ENCODE measurements around the gene DNAJB8.

Gene DNAJB8

DNA sequence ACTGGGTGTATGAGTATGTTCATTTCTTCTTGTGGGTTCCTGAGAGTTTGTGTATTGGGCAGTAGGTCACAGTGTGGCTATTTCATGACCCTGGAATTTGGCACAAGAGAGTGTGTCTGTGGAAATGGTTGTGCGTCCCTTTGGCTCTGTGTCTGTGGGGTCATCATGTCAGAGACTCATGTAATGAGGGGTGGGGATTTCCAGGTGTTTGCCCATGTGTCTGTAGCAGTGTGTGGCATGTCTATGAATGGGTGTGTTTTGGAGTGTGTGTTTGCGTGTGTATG lies 27.6 kb upstream of the DNAJB8 start:
- DNase-seq (ENCODE audit: low spot score) = no peak

DNA sequence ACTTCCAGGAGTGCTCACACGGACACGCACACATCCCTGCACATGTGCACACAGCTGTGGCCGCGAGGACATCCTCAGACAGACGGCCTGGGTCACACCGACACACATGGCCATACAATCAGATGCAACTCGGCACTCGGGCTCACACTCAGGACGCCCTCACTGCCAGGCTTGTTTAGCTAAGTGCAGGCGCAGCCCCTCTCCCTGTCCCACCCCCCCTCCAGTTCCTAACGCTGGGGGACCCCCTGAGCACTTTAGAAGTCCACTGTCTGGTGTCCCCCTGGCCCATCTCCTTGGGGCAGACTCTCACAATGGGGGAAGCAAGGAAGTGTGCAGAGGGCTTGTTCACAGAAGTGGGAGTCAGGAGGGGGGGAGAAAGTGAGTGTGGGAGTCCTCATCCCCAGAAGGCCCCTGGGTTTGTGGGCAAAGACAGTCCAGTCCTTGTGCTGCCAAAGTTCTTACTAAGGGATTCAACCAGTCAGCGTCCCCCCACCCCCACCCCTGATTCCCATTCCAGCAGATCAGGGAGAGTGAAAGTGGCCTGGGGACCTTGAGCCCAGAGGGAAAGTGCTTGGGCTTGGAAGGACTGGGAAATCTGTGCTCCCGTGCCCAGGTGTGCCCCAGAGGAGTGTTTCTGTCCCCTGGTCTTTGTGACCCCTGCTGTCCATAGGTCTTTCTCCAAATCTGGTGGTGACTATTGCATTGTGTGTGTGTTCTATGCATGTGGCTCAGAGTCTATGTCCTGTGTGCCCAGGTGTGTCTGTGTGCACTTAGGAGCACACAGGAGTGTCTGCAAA lies 27.1 kb upstream of the DNAJB8 start:
- no peak for DNase-seq (ENCODE audit: low spot score)

DNA sequence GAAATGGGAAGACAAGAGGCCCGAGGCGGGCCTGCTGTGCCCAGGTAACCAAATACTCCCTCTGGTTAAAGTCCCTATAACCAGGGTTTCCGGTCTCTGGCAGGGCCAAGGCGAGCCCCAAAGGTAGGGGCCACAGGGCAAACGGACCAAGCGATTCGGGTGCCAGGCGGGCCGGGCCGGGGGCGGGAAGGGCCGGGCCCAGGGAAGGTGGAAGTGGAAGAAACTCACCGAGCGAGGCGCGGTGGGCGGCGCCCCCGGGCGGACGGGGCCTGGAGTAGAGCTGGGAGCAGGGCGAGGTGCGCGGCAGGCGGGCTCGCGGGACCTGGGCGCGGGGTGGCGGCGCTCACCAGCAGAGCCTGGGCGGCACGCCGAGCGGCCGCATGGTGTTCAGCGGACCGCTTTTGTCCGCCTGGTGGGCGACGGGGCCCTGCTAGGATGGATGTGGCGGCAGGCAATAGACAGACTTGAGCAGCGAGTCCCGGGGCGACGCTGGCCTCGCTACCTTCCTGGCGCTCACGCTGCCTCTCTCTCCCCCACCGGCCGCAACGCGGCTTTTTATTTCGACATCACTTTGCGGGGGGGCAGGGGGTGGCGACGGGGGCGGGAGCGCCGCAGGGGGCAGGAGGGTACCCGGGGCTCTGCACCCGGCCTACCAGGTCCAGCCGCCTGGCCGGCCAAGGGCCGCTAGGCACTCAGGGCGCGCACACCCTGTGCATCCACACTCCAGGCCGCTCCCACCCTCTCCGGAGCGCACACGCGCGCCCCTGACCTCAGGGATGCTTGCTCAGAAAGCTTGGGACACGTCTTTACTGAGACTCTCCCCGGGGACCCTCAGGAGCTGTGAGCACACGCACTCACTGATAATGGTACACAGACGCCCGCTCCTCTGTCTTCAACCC lies 26.2 kb upstream of the DNAJB8 start, which contains the start of gene GATA2:
Gene GATA2 (minus strand): TSS at position 531 of the 899 bp plus-strand sequence. CDS start 6,170 bp downstream, outside the sequence.
- peak; percentile 77 for DNase-seq (ENCODE audit: low spot score)

DNA sequence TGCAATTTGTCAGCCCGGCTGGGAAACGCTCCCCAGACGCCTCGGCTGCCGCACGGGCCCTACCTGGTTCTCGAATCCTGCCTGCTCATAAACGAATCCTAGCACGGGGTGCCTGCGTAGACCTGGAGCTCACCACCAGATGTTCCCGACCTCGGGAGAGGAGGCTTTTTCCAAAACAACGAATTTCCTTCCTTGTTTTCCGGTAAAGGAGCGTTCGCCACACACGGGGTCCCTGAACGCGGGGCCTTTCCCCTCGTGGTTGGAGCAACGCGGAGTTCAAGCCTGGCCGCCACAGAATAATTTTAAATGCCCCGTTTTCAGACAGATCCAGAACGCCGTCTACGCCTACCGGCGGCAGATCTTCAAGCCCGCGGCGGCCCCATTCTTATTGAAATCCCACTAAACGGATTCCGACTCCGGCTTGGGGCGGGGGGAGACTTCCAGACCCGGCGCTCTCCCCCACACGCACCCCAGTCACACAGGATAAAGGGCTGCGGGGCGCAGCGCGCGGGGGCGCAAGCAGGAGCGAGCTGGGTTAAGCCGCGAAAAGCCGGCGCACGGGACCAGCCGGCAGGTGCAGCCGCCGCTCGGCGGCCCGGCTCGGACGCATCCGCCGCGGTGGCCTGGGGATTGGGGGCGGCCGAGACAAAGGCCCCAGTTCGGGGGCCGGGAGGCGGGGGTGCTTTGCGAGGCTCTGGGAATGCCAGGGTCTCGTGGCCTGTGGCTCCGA lies 25.4 kb upstream of the DNAJB8 start:
- DNase-seq (ENCODE audit: low spot score) = no peak

DNA sequence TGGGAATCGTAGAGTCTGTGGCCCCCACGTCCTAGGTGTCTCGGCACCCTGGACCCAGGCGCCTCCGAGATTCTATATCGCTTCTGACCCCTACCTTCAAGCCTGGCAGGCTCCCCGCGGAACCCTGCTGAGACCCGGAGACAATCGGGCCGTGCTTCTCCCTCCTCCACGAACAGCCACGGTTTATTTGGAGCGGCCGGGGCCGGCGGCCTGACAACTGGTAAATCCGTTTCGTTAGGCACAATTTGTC lies 24.9 kb upstream of the DNAJB8 start:
- no peak for DNase-seq (ENCODE audit: low spot score)

DNA sequence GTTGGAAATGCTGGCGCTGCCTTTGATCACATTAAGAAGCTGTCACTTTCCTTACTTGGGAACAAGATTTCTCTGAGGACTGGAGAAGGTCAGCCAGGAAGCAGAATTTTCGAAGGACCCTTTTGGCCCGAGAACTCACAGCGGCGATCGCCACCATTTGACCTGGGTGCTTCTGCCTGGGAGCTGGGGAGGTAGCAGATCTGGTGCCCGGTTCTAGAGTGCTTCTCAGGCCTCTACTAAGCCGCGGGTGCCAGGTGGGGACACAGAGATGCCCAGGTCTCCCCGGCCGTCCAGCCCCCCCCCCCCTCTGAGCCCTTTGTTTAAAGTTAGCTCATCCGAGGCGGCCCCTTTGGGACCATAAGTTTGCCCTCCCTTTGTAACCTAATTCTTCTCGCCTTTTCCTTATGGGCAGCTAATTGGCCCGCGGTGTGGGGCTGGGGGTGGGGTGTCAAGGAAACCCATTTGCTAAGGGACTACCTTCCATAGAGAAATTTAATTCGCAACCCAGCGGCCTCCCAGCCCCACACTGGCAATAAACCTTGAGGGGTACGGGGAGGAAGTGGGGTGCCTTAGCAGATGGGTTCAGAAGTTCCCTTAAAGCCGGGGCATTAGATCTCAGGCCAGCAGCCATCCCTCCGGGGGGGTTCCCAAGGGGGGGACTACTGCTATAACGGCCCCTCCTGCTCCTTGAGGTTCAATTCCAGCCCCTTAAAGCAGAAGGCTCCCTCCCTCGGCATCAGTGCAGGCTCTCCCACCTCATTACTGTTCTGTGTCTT lies 24.4 kb upstream of the DNAJB8 start:
- no peak for DNase-seq (ENCODE audit: low spot score)

DNA sequence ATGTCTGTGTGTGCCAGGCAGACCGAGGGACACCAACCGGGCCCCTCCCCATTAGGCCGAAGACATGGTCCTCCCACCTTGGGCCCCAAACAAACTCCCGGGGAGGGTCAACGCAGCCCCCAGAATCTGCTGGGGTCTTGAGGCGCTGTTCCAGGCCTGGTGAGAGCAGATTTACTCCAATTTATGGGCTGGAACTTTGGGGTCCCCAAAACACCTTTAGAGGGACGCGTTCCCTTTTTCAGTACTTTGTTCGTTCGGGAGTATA lies 23.9 kb upstream of the DNAJB8 start:
- no peak for DNase-seq (ENCODE audit: low spot score)

DNA sequence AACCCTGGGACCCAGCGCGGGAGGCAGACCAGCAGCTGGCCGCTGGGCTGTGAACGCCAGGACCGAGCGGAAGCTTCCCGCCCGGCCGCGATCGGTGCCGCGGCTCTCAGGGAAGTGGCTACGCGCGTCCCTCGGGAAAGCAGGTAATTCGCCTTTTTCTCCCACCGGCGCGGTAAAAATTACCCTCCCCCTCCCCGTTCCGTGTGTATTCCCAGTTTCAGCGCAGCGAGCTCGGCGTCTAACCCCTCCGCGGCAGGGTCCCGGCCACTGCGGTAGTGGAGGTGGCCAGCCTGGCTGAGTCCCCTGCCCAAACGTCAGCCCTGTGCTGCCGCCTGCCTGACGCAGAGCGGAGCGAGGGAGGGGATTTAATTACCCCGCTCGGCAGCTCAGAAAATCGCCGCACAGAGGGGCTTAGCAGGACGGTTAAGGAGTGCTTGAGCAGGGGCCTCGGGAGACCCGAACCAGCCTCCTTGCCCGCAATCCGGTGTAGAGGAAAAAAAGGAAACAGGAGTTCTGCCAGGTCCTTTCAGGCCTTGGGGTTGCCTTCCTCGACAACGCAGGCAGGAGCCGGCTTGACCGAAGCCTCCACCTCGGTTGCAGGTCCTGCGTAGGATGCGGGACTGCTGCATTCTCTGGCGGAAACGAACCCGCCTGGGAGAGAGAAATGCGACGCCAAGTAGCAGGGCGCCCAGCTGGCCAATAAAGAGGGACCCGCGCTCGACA lies 23.4 kb upstream of the DNAJB8 start:
- peak; percentile 70 for DNase-seq (ENCODE audit: low spot score)

DNA sequence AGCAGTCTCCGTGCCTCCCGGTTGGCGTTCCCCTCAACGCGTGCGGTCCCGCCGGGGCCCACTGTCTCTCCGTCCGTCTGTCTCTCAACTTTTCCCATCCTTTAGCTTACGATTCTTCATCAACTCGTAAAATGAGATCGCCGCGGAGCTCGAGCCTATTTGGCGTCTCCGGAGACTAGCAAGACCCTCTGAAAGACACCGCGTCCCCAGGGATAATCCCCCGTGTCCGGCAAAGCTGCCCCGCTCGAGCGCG lies 22.9 kb upstream of the DNAJB8 start:
- DNase-seq (ENCODE audit: low spot score) = no peak

DNA sequence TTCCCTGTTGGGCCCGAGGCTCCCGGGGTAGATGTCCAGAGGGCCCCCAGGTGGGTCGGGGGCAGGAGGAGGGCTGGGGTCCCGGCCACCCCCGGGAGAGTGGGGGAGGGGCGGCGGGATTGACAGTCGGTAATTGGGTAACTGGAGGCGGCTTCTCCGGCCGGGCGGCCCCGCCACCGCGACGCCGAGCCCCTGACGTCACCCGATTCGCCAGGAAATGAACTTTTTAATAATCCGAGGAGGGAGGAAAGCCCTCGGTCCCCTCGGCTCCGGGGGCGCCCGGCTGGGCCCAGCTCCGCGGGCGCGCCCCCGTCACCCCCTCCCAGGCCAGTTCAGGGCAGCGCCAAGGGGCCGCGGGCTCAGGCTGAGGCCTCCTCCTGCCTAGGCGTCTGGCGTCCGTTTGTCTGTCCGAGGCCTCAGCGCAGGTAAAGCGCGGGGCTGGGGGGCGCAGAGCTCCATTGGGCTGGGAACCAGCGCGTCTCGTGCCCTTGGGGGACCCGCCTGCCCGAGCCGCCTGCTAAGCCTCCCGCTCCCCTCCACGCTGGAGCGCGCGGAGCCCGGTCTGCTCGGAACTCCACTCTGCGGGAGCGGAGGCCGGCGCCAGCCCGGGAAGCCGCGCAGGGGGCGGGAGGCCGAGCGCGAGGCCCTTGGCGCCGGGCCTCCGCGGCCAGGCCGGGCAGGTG lies 22.4 kb upstream of the DNAJB8 start:
- peak; percentile 78 for DNase-seq (ENCODE audit: low spot score)

DNA sequence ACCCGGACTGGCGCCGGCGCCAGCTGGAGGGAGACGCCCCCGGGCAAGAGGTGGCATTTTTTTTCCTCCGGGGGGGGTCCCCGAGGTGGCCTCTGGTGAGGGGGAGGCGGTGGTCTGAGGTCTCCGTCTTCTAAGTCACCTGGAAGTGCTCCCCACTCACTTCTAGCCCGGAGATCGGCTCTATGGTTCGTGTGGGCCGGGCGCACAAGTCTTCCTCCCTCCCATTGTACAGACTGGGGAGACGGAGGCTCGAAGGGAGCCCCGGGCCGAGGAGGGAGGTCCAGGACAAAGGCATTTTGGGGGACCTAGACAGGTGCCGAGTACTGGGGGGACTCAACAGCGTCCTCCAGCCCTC lies 21.9 kb upstream of the DNAJB8 start:
- DNase-seq (ENCODE audit: low spot score) = peak; percentile 71

DNA sequence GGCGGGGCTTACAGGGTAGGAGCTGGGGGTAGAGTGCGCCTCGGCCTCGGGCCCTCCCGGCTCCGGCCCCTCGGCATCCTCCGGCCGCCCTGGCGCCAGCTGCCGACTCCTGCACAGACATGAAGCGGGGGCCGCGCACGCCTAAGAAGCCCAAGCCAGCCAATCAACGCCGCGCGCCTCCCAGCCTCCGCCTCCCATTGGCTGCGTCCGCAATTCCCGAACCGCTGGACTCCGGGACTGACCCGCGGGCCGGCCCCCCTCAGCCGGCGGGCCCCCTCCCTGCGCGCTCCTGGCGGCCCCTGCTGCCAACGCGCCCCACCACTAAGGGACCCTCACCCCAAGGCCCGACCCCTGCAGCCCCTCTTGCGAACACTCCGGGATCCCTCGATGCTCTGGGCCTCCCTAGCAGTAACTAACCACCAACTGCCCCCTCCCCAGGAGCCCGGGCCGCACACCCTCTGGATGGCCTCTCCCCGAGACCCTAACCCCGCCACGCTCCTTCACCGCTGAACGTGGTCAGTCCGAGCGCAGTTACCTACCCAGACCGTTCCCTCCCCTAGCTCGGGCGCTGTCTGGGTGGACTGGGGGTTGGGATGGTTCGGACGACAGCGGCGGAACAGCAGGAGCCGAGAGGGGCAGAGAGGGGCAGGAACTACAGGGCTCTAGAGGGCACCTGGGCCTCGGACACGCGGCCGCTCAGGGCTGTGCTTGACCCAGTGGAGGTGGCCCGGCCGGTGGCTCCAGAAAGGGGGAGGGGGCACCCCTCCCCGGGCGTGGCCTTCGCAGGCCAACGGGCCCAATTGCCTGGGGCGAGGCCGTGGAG lies 21.3 kb upstream of the DNAJB8 start:
- peak; percentile 94 for DNase-seq (ENCODE audit: low spot score)

DNA sequence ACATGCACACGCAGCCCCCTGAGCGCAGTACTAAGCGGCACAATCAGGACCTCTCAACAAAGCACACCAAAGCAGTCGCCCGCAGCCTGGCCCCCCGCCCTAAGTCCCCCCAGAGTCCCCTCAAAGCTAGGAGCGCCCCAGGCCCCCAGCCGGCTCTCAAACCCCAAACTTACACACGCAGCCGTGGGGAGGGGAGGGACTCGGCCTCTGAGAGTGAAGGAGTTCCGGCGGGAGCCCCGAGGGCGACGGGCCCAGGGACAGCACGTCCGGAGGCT lies 20.8 kb upstream of the DNAJB8 start:
- no peak for DNase-seq (ENCODE audit: low spot score)

DNA sequence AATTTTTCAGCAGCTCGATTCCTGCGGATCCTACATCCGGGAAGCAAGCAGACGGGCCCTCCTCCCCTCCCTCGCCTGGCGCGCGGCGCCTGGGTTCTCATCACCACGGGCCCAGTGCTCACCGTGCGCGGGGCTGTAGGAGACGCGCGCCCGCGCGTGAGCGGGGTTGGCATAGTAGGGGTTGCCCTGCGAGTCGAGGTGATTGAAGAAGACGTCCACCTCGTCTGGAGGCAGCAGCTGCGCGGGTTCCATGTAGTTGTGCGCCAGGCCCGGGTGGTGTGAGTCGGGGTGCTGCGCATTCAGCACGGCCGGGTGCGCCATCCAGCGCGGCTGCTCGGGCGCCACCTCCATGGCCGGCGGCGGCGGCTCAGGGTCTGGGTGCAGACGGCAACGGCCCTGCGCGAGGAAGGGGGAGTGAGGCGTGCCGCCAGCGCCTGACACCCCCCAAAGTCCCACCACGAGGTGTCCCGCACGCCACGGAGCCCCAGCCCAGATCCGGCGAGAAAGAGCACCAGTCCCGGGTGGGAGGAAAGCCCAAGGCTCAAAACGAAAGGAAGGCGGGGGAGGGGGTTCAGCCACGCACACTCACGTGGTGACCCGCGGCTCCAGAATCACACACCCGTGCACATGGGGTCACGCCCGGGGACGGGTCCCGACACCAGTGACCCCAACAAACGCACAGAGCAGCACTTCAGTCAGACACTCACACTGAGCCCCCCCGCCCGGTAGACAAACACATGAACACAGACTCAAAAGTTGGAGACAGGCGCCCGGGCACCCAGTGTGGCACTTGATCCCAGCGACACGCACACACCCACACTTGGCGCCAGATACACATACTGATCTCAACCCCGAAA lies 20.2 kb upstream of the DNAJB8 start:
- DNase-seq (ENCODE audit: low spot score) = no peak

DNA sequence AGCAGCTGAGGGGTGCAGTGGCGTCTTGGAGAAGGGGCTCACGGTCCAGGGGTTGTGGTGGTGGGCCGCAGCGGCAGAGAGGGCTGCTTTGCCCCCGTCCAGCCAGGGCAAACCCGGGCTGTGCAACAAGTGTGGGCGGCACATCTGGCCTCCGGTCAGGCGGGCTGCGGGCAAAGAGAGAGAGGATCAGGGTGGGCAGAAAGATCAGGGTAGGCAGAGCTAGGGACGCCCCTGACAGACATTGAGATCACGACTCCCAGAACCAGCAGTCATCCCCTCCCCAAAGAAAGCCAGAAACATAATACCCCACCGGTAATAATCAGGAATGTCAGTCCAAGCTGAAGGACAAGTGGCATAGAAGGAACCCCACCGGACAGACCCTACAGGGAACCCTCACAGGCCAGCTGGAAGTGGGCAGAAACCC lies 19.5 kb upstream of the DNAJB8 start:
- no peak for DNase-seq (ENCODE audit: low spot score)

DNA sequence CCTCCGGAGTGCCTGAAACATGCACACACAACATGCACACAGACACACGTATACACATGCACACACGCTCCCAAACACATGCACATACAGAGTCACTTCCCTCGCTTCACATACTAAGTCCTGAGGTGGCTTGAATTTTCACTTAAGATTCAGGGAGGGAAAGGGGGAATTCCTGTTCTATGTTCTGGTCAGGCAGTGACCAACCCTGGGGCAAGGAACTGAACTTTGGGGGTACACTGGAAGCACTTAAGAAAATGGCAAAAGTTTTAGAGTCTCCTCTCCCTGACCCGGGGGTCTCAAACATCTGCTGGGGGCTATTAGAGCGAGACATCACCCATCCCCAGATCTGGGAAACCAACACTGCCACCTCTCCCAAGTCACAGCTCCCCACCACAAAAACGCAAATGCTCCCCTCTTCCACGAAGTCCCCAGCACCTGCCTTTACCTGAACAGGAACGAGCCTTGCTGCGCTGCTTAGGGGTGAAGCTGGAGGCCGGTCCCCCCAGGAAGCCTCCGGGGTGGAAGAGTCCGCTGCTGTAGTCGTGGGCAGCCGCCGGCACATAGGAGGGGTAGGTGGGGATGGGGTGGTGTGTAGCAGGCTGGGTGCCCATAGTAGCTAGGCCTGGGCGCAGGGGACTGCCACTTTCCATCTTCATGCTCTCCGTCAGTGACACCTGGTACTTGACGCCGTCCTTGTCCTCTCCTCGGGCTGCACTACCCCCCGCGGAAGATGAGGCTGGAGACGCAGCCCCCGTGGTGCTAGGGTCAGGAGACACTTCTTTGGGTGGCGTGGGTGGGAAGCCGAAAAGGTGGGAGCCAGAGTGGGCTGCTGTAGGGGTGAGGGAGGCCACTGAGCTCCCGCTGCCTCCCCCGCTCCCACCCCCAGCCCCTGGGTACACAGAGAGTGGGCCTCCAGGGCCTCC lies 18.9 kb upstream of the DNAJB8 start:
- no peak for DNase-seq (ENCODE audit: low spot score)

DNA sequence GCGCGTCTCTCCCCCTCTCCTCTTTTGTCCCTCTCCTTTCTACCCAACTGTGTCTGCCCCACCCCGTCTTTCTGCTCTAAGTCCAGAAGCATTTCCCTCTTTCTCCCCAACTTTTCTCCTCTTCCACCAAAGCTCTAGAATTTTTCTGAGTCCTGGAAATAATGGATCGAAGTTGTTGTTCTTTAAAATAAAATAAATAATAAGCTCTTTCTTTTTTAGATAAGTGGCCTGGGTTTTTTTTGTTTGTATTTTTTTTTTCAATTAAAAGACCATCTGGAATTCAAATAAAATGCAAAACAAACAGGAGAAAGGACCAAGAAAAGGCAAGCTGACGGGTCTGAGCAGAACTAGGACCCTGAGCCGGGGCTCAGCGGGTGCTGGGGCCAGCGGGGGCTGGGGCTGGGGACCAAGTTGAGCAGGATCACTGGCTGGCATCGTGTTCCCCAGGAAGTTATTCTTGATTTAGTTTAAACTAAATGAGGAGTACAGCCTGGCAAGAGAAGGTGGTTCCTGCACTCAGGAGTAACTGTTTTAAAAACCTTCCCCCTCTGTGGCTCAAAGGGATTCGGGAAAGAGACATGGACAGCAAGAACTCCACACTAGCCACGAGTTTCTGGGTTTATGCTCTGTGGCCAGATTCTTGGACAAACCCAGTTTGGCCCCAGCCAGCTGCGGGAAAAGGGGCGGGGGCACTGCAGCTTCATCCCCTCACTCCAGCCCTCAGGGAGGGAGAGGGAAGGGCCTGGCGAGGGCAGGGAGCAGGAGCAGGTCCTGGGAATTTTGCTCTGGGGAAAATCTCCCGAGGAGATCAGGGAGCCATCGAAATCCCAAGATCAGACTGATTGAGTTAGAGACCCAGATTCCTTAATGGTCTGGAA lies 18.0 kb upstream of the DNAJB8 start:
- DNase-seq (ENCODE audit: low spot score) = no peak
